Activated T-helper 1 cell treated with Interleukin-2 at 50 U/mL for 16 hours (primary cell): ENCODE data around the gene LRRC3B.
"Not testable (repeated sequence)": the region's sequence is repeated elsewhere in the genome, so short reads cannot be mapped to it uniquely, and the experiment has no call there.

Experiments used
- DNase-seq: peaks from one replicate; pipeline ENCODE4 v3.0.0-alpha.2; 2020; ENCODE audit warnings: low read depth

The LRRC3B gene

DNA sequence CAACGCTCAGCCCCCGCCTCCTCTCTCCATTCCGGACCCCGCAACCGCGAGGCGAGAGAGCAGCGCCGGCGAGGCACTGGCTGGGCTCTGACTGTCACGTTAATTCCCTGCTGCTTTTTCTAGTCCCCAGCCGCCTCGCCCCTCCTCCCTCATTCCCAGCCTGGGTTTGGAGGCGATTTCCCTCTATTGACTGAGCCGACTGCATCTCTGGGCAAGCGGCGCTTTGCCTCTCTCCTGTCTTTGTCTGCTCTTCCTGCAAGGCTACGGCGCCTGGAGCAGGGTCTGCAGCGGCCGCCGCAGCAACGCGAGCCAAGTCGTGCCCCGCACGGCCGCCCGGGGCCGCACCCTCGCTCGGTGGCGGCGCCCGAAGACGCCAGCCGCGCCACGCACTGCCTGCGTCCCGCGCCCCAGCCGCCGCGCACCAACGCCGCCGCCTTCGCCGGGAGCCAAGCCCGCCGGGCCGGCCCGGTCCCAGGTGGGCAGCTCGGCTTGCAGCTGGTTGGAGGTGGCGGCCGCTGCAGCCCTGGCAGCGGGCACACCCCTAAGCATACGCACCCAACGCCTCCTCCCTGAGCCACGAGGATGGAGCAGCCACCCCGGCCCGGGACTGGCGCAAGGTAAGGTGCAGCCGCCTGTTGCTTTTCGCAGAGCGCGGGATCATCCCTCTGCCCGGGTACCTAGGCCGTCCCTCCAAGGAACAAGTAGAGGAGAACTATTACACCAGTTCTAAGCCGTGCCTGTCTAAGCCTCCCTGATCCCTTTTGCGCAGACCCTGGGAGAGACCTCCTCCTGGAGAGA lies at the start of gene LRRC3B:
Gene LRRC3B (plus strand): TSS at position 152 of the 798 bp plus-strand sequence. CDS start 86,901 bp downstream, outside the sequence.
- DNase-seq, result no peak

DNA sequence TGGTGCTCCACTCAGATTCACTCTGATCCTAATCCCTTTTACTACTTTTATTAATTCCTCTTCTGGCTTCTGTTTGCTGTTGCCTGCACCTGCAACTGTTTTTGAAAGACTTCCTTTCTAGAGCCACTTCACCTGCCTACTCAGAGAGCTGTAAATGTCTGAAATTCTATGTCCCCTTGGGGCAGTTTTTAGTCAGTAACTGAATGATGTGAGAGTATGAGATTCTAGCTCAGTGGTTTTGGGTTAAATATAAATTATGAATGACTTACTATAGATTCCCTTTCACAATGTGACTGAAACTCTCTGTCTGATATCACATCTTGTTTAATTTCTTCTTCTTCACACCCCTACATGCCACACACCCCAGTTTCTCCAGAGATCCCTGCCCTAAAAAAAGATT lies 47.8 kb upstream of the LRRC3B start:
- no peak for DNase-seq

DNA sequence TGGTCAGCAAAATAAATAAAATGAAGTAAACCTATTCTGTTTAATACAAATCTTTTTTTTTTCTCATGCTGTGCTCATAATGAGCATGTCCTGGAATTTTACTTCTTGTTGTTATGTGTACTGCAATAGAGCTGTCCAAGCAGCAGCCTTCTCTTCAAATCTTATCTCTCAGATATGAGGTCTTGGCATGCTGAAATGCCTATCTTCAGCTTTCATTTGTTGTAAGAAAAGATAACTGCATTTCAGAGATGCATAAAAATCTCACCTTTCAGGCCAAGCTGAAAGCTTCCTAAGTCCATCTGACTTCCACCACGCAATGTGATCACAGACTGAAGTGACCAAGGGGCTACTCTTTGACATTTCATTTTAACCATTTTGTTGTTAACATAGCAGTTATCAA lies 43.5 kb upstream of the LRRC3B start:
- no peak for DNase-seq

DNA sequence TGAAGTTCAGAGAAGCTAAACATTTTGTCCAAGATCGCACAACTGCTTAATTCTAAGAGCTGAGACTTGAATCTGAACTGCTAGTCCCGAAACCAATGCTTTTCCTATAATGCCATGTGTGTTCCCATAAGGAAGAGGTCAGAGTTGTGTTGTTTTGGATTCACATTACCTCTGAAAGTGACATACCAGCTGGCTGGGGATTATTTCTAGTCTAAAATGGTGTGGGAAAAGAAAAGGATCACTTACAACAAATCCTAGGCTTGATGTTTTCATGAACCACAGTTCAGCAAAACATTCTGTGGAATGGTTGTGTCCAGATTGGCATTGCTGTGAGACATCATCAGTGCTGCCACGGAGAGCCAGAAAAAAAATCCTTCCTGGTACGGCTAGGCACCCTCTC lies 35.0 kb upstream of the LRRC3B start:
- no peak for DNase-seq

DNA sequence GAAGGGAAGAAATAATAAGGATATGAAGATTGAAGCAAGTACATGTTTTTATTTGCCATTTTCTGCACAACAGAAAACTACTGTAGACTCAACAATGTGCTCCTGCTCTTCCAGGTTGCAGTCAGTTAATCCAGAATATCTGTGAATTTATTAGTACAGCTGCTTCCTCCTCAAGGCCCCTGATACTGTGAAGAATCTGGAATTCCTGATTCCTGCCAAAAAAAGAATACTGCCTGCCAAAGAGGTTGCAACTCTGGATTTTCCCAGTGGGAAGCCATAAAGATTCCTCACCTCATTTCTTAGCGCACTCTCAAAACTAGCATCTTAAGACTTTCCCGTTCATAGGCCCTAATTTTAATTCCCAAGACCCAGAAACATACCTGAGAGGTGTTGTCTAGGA lies 33.6 kb upstream of the LRRC3B start:
- no peak for DNase-seq

DNA sequence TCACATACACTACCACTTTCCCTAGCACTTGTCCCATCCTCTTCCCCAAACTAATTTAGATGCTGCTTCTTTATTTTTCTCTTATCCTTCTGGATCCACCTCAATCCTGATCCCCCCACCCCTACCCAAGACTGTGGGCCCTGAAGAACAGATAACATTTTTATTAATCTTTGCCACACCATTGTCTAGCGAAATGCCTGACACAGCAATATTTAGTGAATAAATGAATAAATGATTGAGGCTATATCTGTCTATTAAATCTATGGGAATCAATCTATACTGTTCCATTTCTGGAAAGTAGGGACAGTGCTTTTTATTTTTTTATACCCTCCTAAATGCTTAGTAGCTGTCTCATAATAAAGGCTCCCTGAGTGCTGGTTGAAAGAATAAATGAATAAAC lies 32.9 kb upstream of the LRRC3B start:
- no peak for DNase-seq

- DNase-seq, result no peak
Observed at GRCh38 chr3:26590919-26591484, 31.6 kb upstream of the LRRC3B start.

DNA sequence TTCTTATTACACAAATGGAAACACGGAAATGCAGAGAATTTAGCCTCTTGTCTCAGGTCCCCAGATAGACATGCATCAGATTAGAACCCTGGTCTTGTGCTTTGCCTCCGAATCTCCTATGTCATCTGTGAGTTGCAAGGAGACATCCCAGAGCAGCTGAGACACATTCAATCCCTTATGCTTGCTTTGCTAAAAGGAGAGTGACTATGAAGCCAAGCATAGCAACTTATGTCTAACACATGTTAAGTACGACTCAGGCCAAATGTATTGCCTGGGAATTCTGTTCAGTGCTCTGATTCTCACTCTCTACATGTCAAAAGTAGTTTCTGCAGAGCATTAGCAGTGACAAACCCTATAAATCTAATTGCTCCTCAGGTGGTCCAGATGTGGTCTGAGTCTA lies 30.6 kb upstream of the LRRC3B start:
- no peak for DNase-seq

DNA sequence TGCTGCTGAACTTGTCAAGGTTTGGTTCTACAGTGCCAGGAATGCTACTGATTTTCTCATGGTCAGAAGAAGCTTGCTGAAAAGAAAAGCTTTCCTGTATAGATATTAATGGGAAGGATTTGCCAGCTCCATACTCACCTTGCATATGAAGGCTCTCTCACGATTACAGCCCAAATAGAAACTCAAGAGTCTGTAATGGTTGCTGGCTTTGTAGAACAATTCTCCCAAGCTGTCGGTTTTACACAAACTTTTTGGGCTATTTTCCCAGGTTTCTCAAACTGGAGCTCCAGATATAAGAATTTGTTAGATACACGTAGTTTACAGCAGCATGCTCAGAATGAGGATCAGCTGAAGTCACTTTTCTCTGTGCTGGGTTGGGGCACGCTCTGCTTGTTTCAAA lies 30.1 kb upstream of the LRRC3B start:
- DNase-seq, result no peak

GRCh38 chr3:26596335-26596734 lies 26.2 kb upstream of the LRRC3B start:
- DNase-seq, result no peak

DNA sequence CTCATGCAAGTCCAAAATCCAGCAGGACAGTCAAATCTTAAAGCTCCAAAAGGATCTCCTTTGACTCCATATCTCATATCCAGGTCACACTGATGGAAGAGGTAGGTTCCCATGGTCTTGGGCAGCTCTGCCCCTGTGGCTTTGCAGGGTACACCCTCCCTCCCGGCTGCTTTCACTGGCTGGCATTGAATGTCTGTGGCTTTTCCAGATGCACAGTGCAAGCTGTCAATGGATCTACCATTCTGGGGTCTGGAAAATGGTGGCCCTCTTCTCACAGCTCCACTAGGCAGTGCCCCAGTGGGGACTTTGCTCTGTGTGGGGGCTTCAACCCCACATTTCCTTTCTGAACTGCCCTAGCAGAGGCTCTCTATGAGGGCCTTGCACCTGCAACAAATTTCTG lies 19.3 kb upstream of the LRRC3B start:
- not testable (repeated sequence) for DNase-seq

- not testable (repeated sequence) for DNase-seq
Observed at GRCh38 chr3:26603771-26604170, 18.8 kb upstream of the LRRC3B start.

DNA sequence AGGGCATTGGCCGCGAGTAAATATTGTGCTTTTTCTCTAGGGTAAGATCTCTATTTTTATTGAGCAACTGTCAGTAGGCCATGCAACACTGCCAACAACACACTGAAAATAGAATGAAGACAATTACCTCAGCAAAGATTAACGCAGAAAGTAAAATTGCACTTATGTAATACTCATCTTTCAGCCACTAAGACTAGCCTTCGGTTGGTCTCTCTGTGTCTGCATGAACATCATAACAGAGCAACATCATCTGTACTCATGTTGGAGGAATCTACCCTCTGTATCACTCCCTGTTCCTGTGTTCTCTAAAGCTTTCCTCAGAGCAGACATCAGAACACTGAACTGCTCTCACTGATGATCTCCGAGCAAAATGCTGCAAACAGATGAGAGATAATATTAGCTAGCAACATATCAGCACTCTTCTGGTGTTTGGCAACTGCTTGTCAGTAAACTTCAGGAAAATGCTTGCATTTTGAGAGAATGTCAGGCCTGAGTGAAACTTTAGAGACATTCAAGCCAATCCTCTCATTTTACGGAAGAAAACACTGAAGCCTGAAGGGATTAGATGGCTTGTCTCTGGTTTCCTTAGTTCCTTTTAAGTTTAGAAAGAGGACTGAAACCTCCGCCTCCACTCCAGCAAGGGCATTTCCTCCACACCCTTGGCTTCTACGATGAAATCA lies 8.4 kb upstream of the LRRC3B start:
- DNase-seq, result no peak

- DNase-seq, result no peak
Observed at GRCh38 chr3:26621176-26621575, 1.4 kb upstream of the LRRC3B start.

GRCh38 chr3:26621906-26622620 lies 509 bp upstream of the LRRC3B start:
- DNase-seq, result no peak

DNA sequence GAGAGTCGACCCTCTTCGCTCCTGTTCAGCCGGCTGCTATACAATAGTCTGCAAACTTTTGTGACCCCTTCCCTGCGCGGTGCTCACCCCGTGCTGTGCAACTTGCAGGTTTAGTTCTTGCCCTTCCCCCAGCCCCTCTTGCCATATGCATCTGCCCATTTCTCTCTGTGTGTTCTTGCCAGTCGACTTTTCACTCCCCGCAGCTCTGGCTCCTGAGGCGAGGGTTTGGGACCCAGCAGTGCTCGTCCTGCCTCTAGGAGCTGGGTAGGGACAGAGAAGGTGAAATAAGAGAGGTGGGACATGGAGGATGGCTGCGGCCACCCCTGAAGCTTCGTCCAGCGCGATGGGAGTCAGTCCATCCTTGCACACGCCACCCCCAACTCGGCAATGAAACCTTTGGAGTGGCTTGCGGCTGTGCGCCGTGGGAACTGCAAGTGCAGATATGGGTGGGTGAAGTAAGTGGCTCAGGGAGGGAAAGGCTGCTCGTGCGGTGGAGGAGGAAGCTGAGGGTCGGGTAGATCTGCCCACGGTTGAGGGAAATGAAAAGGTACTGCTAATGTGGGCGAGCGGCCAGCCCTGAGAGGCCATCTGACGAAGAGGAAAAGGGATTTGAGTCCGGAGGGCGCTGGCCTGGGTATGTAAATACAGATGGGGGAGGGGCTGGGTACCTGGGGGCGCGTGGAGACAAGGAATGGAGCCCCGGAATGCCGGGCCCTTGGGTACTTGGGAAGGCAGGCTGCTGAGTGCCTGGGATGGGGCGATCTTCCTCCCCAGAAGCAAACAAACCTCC lies 1.0 kb downstream of the LRRC3B start:
- no peak for DNase-seq

DNA sequence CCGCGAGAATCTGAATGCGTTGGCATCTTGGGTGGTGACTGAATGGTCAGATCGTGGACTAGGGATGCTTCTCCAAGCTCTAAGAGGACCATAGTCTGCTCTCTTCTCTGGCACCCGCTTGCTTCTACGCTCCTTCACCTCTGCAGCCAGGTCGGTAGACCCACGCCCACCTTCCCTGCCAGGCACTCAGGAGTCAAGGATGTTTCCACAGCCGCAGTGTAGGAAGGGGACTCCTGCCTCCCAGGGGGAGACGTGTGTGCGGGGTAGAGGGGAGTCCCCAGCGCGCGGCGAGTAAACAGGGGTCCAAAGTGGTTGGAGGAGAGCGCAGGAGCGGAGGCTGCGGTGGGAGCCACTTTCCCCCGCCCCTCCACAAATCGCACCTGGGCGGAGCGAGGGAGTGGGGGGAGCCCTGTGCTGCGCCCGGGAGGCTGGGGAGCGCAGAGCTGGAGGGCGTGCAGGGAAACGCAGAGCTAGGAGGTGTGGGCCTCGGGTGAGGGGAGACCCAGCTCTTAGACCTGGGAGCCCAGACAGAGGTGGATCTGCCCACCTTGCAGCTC lies 1.7 kb downstream of the LRRC3B start:
- no peak for DNase-seq

- DNase-seq, result no peak
Observed at GRCh38 chr3:26625187-26625586, 2.6 kb downstream of the LRRC3B start.

GRCh38 chr3:26627080-26627479 lies 4.5 kb downstream of the LRRC3B start:
- no peak for DNase-seq

- DNase-seq, result no peak
Observed at GRCh38 chr3:26628915-26629314, 6.3 kb downstream of the LRRC3B start.

GRCh38 chr3:26630669-26631389 lies 8.3 kb downstream of the LRRC3B start:
- no peak for DNase-seq
